Hindlimb muscle (tissue), 1 donor: ENCODE data around the gene GSTP1. TPM values are rescaled to one million over a fixed set of nuclear protein-coding genes. Genes with fewer than 3 reads are reported as not detected.
A peak's percentile ranks its signal among the peaks of the same experiment; 100 is the strongest.
"Not testable (repeated sequence)": the region's sequence is repeated elsewhere in the genome, so short reads cannot be mapped to it uniquely, and the experiment has no call there.

Experiments
- DNase-seq: peaks from one replicate; pipeline ENCODE4 v3.0.0-alpha.2; 2013
- polyA plus RNA-seq: library from polyadenylated mRNA; unstranded; fragments of 120-200 nt; gene quantifications from one replicate; pipeline ENCODE4 v1.2.1, GENCODE V29; 2013; ENCODE audit not compliant: insufficient read length

The GSTP1 gene
- polyA plus RNA-seq, 1 donor, result 215 TPM

DNA sequence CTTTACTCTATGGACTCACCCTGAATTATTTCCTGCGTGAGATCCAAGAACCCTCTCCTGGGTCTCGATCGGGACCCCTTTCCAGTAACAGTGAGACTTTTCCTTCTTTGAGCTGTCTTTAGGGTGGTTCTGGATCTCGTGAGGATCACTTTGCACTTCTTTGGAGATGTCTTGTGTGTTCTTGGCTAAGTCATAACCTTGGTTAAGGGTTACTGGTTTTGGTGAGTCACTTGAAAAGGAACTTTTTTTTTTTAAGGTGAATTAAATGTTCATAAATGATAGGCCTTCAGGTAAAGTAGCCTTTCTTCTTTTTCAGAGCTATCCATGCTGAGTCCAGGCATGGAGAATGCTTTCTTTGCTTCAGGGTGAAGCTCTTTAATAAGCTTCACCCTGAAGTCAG lies 19.4 kb upstream of the GSTP1 start:
- DNase-seq, result no peak

DNA sequence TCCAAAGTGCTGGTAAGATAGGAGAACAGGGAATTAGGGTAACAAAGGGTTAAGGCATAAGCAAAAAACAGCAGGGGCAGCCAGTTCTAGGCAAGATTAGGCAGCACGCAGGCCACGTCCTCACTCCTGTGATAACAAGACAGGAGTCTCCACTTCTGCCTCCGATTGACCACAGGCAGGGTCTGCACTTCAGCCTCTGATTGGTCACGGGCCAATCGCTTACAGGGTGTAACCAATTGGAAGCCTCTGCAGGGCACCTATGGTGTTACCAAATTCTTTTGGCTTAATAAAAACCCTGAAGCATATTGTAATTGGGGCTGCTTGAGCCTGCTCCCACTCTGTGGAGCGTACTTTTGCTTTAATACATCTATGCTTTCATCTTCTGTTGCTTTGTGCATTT lies 12.2 kb upstream of the GSTP1 start:
- DNase-seq, result no peak

GRCh38 chr11:67572305-67572704 lies 11.3 kb upstream of the GSTP1 start:
- DNase-seq, result no peak

- no peak for DNase-seq
These were observed 10.7 kb upstream of the GSTP1 start for GRCh38 chr11:67572747-67573419.

- no peak for DNase-seq
These were observed 8.7 kb upstream of the GSTP1 start for GRCh38 chr11:67574938-67575337.

- DNase-seq, result no peak
These were observed 6.7 kb upstream of the GSTP1 start for GRCh38 chr11:67576735-67577475.

- no peak for DNase-seq
These were observed 5.7 kb upstream of the GSTP1 start for GRCh38 chr11:67577951-67578350.

- DNase-seq, result no peak
These were observed 2.1 kb upstream of the GSTP1 start for GRCh38 chr11:67581469-67581868.

GRCh38 chr11:67582011-67582410 lies 1.6 kb upstream of the GSTP1 start:
- no peak for DNase-seq

DNA sequence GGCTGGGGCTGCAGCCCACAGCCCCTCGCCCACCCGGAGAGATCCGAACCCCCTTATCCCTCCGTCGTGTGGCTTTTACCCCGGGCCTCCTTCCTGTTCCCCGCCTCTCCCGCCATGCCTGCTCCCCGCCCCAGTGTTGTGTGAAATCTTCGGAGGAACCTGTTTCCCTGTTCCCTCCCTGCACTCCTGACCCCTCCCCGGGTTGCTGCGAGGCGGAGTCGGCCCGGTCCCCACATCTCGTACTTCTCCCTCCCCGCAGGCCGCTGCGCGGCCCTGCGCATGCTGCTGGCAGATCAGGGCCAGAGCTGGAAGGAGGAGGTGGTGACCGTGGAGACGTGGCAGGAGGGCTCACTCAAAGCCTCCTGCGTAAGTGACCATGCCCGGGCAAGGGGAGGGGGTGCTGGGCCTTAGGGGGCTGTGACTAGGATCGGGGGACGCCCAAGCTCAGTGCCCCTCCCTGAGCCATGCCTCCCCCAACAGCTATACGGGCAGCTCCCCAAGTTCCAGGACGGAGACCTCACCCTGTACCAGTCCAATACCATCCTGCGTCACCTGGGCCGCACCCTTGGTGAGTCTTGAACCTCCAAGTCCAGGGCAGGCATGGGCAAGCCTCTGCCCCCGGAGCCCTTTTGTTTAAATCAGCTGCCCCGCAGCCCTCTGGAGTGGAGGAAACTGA lies 731 bp downstream of the GSTP1 start:
- peak; percentile 78 for DNase-seq

DNA sequence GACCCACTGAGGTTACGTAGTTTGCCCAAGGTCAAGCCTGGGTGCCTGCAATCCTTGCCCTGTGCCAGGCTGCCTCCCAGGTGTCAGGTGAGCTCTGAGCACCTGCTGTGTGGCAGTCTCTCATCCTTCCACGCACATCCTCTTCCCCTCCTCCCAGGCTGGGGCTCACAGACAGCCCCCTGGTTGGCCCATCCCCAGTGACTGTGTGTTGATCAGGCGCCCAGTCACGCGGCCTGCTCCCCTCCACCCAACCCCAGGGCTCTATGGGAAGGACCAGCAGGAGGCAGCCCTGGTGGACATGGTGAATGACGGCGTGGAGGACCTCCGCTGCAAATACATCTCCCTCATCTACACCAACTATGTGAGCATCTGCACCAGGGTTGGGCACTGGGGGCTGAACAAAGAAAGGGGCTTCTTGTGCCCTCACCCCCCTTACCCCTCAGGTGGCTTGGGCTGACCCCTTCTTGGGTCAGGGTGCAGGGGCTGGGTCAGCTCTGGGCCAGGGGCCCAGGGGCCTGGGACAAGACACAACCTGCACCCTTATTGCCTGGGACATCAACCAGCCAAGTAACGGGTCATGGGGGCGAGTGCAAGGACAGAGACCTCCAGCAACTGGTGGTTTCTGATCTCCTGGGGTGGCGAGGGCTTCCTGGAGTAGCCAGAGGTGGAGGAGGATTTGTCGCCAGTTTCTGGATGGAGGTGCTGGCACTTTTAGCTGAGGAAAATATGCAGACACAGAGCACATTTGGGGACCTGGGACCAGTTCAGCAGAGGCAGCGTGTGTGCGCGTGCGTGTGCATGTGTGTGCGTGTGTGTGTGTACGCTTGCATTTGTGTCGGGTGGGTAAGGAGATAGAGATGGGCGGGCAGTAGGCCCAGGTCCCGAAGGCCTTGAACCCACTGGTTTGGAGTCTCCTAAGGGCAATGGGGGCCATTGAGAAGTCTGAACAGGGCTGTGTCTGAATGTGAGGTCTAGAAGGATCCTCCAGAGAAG lies 1.6 kb downstream of the GSTP1 start:
- no peak for DNase-seq

DNA sequence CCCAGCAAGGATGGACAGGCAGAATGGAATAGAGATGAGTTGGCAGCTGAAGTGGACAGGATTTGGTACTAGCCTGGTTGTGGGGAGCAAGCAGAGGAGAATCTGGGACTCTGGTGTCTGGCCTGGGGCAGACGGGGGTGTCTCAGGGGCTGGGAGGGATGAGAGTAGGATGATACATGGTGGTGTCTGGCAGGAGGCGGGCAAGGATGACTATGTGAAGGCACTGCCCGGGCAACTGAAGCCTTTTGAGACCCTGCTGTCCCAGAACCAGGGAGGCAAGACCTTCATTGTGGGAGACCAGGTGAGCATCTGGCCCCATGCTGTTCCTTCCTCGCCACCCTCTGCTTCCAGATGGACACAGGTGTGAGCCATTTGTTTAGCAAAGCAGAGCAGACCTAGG lies 2.3 kb downstream of the GSTP1 start:
- DNase-seq, result no peak

DNA sequence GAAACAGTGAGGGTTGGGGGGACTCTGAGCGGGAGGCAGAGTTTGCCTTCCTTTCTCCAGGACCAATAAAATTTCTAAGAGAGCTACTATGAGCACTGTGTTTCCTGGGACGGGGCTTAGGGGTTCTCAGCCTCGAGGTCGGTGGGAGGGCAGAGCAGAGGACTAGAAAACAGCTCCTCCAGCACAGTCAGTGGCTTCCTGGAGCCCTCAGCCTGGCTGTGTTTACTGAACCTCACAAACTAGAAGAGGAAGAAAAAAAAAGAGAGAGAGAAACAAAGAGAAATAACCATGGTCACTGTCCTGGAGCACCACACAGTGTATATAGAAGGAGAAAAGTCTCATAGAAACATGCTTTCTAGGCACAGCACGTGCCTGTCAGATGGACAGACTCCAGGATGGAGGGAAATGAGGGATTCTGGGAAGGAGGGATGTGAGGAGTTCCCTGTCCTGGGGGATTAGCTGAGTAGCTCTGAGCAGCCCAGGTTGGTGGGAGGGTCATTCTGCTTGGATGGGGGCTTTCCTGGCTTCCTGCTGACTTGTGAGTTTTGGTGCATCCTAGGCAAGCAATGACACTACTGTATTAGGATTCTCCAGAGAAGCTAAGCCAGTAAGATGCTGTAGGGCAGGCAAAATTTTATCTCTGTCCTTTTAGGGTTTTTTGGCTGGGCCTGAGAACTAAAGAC lies 3.1 kb downstream of the GSTP1 start:
- DNase-seq, result no peak

DNA sequence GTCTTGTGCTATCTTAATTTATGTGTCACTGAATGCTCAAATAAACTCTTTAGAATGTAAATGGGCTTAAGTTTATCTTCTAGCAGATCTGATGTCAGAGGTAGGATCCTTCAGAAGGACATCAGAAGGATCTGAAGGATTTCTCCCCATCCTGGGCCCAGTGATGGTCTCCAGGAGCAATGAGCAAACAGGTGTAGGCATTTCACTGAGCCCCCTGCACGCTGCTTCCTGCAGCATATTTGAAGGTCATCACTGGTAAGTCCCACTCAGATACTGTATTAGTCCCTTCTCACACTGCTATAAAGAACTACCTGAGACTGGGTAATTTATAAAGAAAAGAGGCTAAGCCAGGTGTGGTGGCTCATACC lies 4.5 kb downstream of the GSTP1 start:
- no peak for DNase-seq

- DNase-seq, result not testable (repeated sequence)
These were observed 5.3 kb downstream of the GSTP1 start for GRCh38 chr11:67588899-67589415.

GRCh38 chr11:67592880-67593564 lies 9.4 kb downstream of the GSTP1 start:
- DNase-seq, result no peak

DNA sequence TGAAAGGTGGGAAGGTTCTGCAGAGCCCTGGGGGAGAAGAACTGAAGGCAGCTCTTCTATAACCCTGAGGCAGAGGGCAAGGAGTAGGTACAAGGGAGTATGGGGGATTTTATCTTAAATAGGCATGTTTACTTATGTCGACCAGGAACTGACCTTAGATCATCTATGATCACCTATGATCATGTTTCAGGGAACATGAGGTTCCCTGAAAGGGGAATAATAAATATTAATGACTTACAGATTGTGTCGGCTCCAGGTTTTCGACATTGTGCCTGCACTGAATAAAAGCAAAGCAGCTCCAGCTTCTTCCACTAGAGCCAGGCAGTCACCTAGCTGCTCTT lies 9.9 kb downstream of the GSTP1 start:
- no peak for DNase-seq

DNA sequence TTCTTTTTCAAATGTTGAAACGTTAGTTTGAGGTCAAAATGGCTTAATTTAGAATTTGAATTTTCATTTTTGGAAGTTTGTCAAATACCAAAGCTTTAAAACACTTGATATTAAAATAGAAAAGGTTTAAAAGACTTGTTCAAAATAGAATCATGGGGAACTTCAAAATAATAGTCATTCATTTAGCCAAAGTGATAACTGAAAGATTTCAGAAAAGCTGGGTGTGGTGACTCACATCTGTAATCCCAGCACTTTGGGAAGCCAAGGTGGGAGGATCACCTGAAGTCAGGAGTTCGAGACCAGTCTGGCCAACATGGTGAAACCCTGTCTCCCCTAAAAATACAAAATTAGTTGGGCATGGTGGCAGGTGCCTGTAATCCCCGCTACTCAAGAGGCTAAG lies 10.9 kb downstream of the GSTP1 start:
- DNase-seq, result no peak

DNA sequence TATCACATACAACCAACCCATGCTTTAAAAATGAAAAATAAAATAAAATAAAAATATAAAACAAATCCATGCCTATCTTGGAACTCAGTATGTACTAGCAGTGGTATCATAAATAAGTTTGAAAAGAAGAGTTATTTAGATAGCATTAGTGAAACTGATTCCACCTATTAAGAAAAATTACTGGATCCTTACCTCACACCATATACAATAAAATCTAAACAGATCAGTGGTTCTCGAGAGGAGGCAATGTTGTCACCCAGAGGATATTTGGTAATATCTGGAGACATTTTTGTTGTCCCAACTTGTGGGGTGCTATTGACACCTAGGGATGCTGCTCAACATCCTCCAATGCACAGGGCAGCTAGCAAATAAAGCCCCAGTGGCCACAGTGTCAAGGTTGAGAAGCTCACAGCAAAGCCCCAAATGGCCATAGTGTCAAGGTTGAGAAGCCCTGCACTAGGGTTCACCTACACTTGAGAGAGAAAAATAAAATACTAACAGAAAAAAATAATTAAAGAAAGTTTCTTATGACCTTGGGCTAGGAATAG lies 13.2 kb downstream of the GSTP1 start:
- no peak for DNase-seq

GRCh38 chr11:67597458-67597857 lies 13.8 kb downstream of the GSTP1 start:
- not testable (repeated sequence) for DNase-seq

GRCh38 chr11:67597963-67598362 lies 14.4 kb downstream of the GSTP1 start:
- not testable (repeated sequence) for DNase-seq
